HepG2 (cell line): Measurements from ENCODE around the gene SLC38A3. TPM values are rescaled to one million over a fixed set of nuclear protein-coding genes. Genes with fewer than 3 reads are reported as not detected.

Experiments used
- CREM ChIP-seq, 2 experiments: sonication (generic) in 1 of 2; formaldehyde crosslinking in 1 of 2; IDR thresholded peaks; 2 replicates each; pipeline versions ENCODE4 v1.4.0 to v1.6.1; 2016 to 2020; ENCODE audit warnings: antibody characterized with exemption in 1 of 2, mild to moderate bottlenecking in 1 of 2, missing genetic modification reagents in 1 of 2
- GRHL1 ChIP-seq: sonication (generic); formaldehyde crosslinking; conservative IDR thresholded peaks from 2 replicates; pipeline ENCODE4 v1.8.0; 2022; ENCODE audit warnings: missing genetic modification reagents
- PCBP2 ChIP-seq: fragments of 200-400 bp; formaldehyde crosslinking; optimal IDR thresholded peaks from 2 replicates; pipeline ENCODE3; 2018; ENCODE audit warnings: low read length, low read depth; ENCODE audit not compliant: poor library complexity, severe bottlenecking
- POLR2AphosphoS5 ChIP-seq: IDR thresholded peaks from 2 replicates; pipeline ENCODE4 v1.6.1; 2012; ENCODE audit warnings: low read depth, low read length
- SMAD9 ChIP-seq: sonication (generic); formaldehyde crosslinking; IDR thresholded peaks from 2 replicates; pipeline ENCODE4 v1.5.1; 2020; ENCODE audit warnings: mild to moderate bottlenecking, missing genetic modification reagents
- ZBTB10 ChIP-seq: sonication (generic); formaldehyde crosslinking; IDR thresholded peaks from 2 replicates; pipeline ENCODE4 v1.4.0; 2020; ENCODE audit warnings: missing genetic modification reagents, borderline replicate concordance
- ZBTB7A ChIP-seq: sonication (generic); formaldehyde crosslinking; IDR thresholded peaks from 2 replicates; pipeline ENCODE4 v1.8.0; 2022; ENCODE audit warnings: mild to moderate bottlenecking, missing genetic modification reagents
- ZNF142 ChIP-seq: sonication (generic); formaldehyde crosslinking; IDR thresholded peaks from 2 replicates; pipeline ENCODE4 v1.4.0; 2020; ENCODE audit warnings: missing genetic modification reagents
- ZNF276 ChIP-seq: sonication (generic); formaldehyde crosslinking; IDR thresholded peaks from 2 replicates; pipeline ENCODE4 v1.4.0; 2020; ENCODE audit warnings: mild to moderate bottlenecking, low read depth, missing genetic modification reagents
- ZNF460 ChIP-seq: sonication (generic); formaldehyde crosslinking; IDR thresholded peaks from 2 replicates; pipeline ENCODE4 v1.5.1; 2020; ENCODE audit warnings: missing genetic modification reagents, mild to moderate bottlenecking, borderline replicate concordance
- ZNF547 ChIP-seq: sonication (generic); formaldehyde crosslinking; IDR thresholded peaks from 2 replicates; pipeline ENCODE4 v1.5.1; 2020; ENCODE audit warnings: mild to moderate bottlenecking, missing genetic modification reagents
- ZNF552 ChIP-seq: sonication (generic); formaldehyde crosslinking; IDR thresholded peaks from 2 replicates; pipeline ENCODE4 v1.9.0; 2022; ENCODE audit warnings: missing genetic modification reagents, mild to moderate bottlenecking, borderline replicate concordance
- ZNF556 ChIP-seq: sonication (generic); formaldehyde crosslinking; IDR thresholded peaks from 2 replicates; pipeline ENCODE4 v1.4.0; 2020; ENCODE audit warnings: mild to moderate bottlenecking, missing genetic modification reagents, borderline replicate concordance
- ZNF883 ChIP-seq: sonication (generic); formaldehyde crosslinking; IDR thresholded peaks from 2 replicates; pipeline ENCODE4 v1.5.1; 2020; ENCODE audit warnings: mild to moderate bottlenecking, missing genetic modification reagents; ENCODE audit errors: not compliant biosample characterization
- polyA plus RNA-seq, 8 experiments: library from polyadenylated mRNA; depleted of rRNA in 3 of 8; stranded (reverse) in 7 of 8; unstranded in 1 of 8; fragments of >200 nt; fragmentation: Illumina TruSeq in 4 of 8; extraction: Trizol in 4 of 8; gene quantifications; 2 replicates each; pipeline versions ENCODE4 v1.2.1 to v1.2.3, GENCODE V29; 2011 to 2016; ENCODE audit warnings: low read depth in 4 of 8, missing spikeins in 1 of 8, mixed read lengths in 1 of 8; ENCODE audit not compliant: insufficient read depth in 1 of 8
- total RNA-seq, 5 experiments: library from RNA; depleted of rRNA; stranded (reverse); fragments of >200 nt; fragmentation: Illumina TruSeq; extraction: Trizol; gene quantifications; 2 replicates each; pipeline ENCODE4 v1.2.3, GENCODE V29; 2016; ENCODE audit warnings: low read depth in 1 of 5

Gene SLC38A3
- total and polyA plus RNA-seq, 2 of the 13 experiments (the other 11 are each of a cell fraction or from before 2014, with no cell fraction given): 29.8 to 164 TPM

- TF ChIP-seq ZBTB10 (CRISPR knock-in tag) (peak; percentile 76; the same call in 1 of the 2 replicates), GRHL1 (no peak), POLR2AphosphoS5 (peak; percentile 71), ZNF460 (no peak), CREM (IDR thresholded peaks at IDR 0.05) (no peak), CREM (CRISPR knock-in tag; IDR thresholded peaks at IDR 0.05) (no peak), ZBTB7A (CRISPR knock-in tag) (peak; percentile 98), ZNF883 (CRISPR knock-in tag) (no peak), ZNF556 (CRISPR knock-in tag) (peak; percentile 33; the same call in 1 of the 2 replicates), ZNF547 (no peak; the same call in 1 of the 2 replicates), ZNF142 (peak; percentile 69), SMAD9 (CRISPR knock-in tag) (no peak), ZNF276 (CRISPR knock-in tag) (no peak), ZNF552 (CRISPR knock-in tag) (no peak; the same call in 1 of the 2 replicates), PCBP2 (no peak)
These were observed 55.2 kb downstream of the SLC38A3 start (continued) for GRCh38 chr3:50260027-50260941.
